Keratinocyte (primary cell): ENCODE results near the gene CCDC71L. TPM values are rescaled to one million over a fixed set of nuclear protein-coding genes. Genes with fewer than 3 reads are reported as not detected.

Experiments used
- DNase-seq: peaks from one replicate; pipeline ENCODE4 v3.0.0-alpha.2; 2011; ENCODE audit warnings: low read depth, missing footprints, low spot score
- FAIRE-seq: peaks from 2 replicates; lab custom pipeline; 2011; peaks lifted over from hg19 to GRCh38; lab: Jason Lieb, UNC
- H2AFZ ChIP-seq: 2 replicates; pipeline ENCODE4 v1.6.0; 2012; ENCODE audit warnings: low read length, control low read depth, inconsistent platforms; ENCODE audit not compliant: control insufficient read depth
- H3K27ac ChIP-seq: 2 replicates; pipeline ENCODE4 v1.5.1; 2011; ENCODE audit warnings: low read length; ENCODE audit not compliant: control insufficient read depth, insufficient read depth
- H3K27me3 ChIP-seq: 3 replicates; pipeline ENCODE4 v1.6.0; 2011; ENCODE audit warnings: low read length; ENCODE audit not compliant: control insufficient read depth, insufficient read depth; ENCODE audit errors: extremely low read depth
- H3K36me3 ChIP-seq, 2 experiments: 2 replicates in 1 of 2; 3 replicates in 1 of 2; pipeline ENCODE4 v1.5.1; 2011; ENCODE audit warnings: low read length in 2 of 2, mild to moderate bottlenecking in 1 of 2; ENCODE audit not compliant: control insufficient read depth in 2 of 2, insufficient read depth in 2 of 2; ENCODE audit errors: extremely low read depth in 1 of 2
- H3K4me1 ChIP-seq: 3 replicates; pipeline ENCODE4 v1.5.1; 2011; ENCODE audit warnings: low read length; ENCODE audit not compliant: control insufficient read depth, insufficient read depth; ENCODE audit errors: extremely low read depth
- H3K4me2 ChIP-seq: 3 replicates; pipeline ENCODE4 v1.6.0; 2011; ENCODE audit warnings: low read depth, low read length; ENCODE audit not compliant: control insufficient read depth, insufficient read depth; ENCODE audit errors: extremely low read depth
- H3K4me3 ChIP-seq, 3 experiments: fragments of 200-600 bp in 1 of 3; sonication (generic) in 1 of 3; 2 replicates in 2 of 3; 3 replicates in 1 of 3; pipeline ENCODE4 v1.5.1; 2011 to 2016; ENCODE audit warnings: low read length in 3 of 3, mild to moderate bottlenecking in 3 of 3, control low read depth in 2 of 3, inconsistent platforms in 1 of 3, low read depth in 1 of 3, mixed read lengths in 1 of 3, mixed run types in 1 of 3, moderate library complexity in 1 of 3; ENCODE audit not compliant: control insufficient read depth in 2 of 3, insufficient read depth in 2 of 3; ENCODE audit errors: extremely low read depth in 1 of 3
- H3K79me2 ChIP-seq: 2 replicates; pipeline ENCODE4 v1.6.0; 2012; ENCODE audit warnings: low read length; ENCODE audit not compliant: control insufficient read depth, insufficient read depth
- H3K9ac ChIP-seq: 3 replicates; pipeline ENCODE4 v1.6.0; 2011; ENCODE audit warnings: low read length; ENCODE audit not compliant: control insufficient read depth, insufficient read depth; ENCODE audit errors: extremely low read depth
- H3K9me1 ChIP-seq: 3 replicates; pipeline ENCODE4 v1.6.0; 2011; ENCODE audit warnings: low read length; ENCODE audit not compliant: control insufficient read depth, insufficient read depth; ENCODE audit errors: extremely low read depth
- H3K9me3 ChIP-seq: 2 replicates; pipeline ENCODE4 v1.5.1; 2012; ENCODE audit warnings: low read depth, low read length; ENCODE audit not compliant: control insufficient read depth
- H4K20me1 ChIP-seq: 3 replicates; pipeline ENCODE4 v1.6.0; 2011; ENCODE audit warnings: low read length; ENCODE audit not compliant: control insufficient read depth, insufficient read depth; ENCODE audit errors: extremely low read depth
- CTCF ChIP-seq, 3 experiments: IDR thresholded peaks in 1 of 3; conservative IDR thresholded peaks in 1 of 3; optimal IDR thresholded peaks in 1 of 3; 2 replicates in 2 of 3; 3 replicates in 1 of 3; pipeline versions ENCODE3 to v1.5.1; 2011; ENCODE audit warnings: low read length in 3 of 3, mild to moderate bottlenecking in 3 of 3, moderate library complexity in 2 of 3, control low read depth in 1 of 3, inconsistent platforms in 1 of 3; ENCODE audit not compliant: insufficient read depth in 2 of 3; ENCODE audit errors: extremely low read depth in 1 of 3
- EZH2 ChIP-seq: IDR thresholded peaks from one replicate; pipeline ENCODE4 v1.6.1; 2012; ENCODE audit warnings: inconsistent platforms, mild to moderate bottlenecking, low read length, moderate library complexity
- dilution Hi-C: fragments of 300-500 bp; cut with MboI; formaldehyde crosslinking; loops from one replicate; pipeline ENCODE4 v1.7.0; 2020; ENCODE audit warnings: low sequenced_read_pairs; ENCODE audit not compliant: extremely low pct_ligation_motif_present
- polyA plus RNA-seq, 5 experiments: library from polyadenylated mRNA; depleted of rRNA in 3 of 5; stranded (reverse) in 3 of 5; stranded (forward) in 1 of 5; unstranded in 1 of 5; fragments of >200 nt; gene quantifications; 1 replicate in 1 of 5; 2 replicates in 3 of 5; 3 replicates in 1 of 5; pipeline versions ENCODE4 v1.2.1 to v1.2.3, GENCODE V29; 2011 to 2012; ENCODE audit warnings: missing spikeins in 2 of 5, low read depth in 1 of 5, low replicate concordance in 1 of 5

Gene CCDC71L
- polyA plus RNA-seq, 1 donor (not counting 4 experiments of a cell fraction or from before 2014, with no cell fraction given) = 10.6 TPM

DNA sequence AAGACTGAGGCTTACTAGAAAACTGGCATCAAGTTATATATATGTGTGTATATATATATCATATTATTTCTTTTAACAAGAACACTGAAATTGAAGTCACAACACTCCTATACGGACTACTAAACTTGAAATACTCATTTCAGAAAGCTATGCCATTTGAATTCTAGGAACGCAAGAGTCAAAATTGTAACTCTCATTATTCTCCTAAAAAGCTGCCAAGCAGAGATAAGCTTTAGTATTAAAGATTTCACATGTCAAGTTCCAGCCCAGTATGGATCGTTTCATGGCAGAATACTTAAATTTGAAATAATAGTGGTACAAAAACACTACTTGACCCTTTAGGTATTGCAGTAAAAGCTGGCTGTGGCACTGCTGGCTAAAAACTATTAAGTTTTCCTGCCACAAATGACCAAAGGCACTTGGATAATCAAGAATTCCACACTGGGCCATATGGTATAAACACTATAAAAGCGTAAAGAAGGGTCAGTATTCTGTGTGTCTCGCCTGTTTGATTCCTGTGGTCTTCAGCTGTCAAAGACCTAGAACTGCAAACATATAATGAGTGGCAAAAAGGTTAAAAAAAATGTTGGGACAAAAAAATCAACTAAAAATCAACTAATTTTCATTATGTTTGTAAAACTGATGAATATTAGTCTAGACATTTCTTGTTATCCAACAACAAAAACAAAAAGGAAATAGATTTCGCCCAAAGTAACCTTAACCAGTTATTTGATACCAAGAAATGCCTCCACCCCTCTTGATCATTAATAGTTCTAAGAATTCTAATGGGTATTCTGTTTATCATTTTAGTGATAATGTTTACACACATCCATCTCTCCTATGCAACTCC is 2.4 kb downstream of the CCDC71L start:
- H3K9me3 ChIP-seq = no peaks in the 10 kb centered on the region
- no peaks in the 10 kb centered on the region for H4K20me1 ChIP-seq
- FAIRE-seq (no peak), DNase-seq (no peak)
- H3K27me3 ChIP-seq = peaks cover 2% of the 10 kb centered on the region
- peak overlapping the region; percentile 60 to 93 (median 79) for H3K4me3 ChIP-seq
- H3K36me3 ChIP-seq = no peaks in the 10 kb centered on the region
- no peak overlapping the region for H3K9ac ChIP-seq
- peak overlapping the region; percentile 98 for H3K4me2 ChIP-seq
- no peak overlapping the region for H3K27ac ChIP-seq
- H3K9me1 ChIP-seq = no peaks in the 10 kb centered on the region
- TF ChIP-seq CTCF (optimal IDR thresholded peaks at IDR 0.05 in 1 of 3, IDR thresholded peaks at IDR 0.05 in 1 of 3, conservative IDR thresholded peaks at IDR 0.05 in 1 of 3; ENCODE audit: extremely low read depth in 1 of 3, insufficient read depth in 2 of 3, low read length in 3 of 3) (no peak), EZH2 (no peak)
- H2AFZ ChIP-seq = no peak overlapping the region
- H3K4me1 ChIP-seq = peaks cover 8% of the 10 kb centered on the region
- dilution Hi-C loops = no loop called here
- H3K79me2 ChIP-seq = peaks cover 9% of the 10 kb centered on the region

DNA sequence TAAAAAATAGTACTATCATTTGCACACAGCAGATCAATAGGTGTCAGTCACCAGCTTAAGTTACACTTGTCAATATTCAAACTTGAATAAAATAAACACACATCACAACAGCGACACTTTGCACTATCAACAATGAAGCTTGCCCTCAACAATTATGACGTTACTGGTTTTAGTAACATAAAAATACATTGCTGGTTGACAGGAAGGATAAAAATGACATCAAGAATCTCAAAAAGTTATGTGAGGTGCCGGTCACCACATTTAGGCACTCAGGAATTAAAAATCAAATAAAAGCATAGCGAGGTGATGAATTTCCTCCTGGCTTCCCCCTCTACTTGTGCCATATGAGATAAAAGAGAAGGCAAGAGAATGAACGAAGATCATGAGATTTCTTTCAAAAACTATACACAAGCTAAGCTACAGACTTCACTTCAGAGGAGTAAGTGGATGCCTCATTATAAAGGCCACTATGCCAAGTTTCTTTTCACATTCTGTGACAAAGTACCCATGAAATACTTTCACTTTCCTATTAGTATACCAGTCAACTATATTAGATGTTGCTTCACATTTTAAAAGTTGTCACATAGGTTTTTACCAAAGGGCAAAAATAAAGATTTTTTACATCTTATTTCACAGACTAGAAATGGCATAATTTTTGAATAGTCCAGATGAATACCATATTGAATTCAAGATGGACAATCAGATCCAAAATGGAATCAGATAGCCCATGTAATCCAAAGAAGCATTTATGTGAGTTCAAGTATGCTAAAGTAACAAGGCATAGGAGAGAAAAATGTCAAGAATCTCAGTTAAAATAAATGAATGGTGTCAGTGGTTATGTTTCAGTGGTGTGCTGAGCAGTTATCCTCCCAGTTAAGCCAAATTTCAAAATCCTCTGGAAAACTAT is 3.6 kb downstream of the CCDC71L start:
- H4K20me1 ChIP-seq = no peaks in the 10 kb centered on the region
- DNase-seq (no peak), FAIRE-seq (no peak)
- H3K27me3 ChIP-seq = peaks cover 2% of the 10 kb centered on the region
- H3K27ac ChIP-seq = no peak overlapping the region
- peaks cover 9% of the 10 kb centered on the region for H3K79me2 ChIP-seq
- no peaks in the 10 kb centered on the region for H3K9me3 ChIP-seq
- no peak overlapping the region for H2AFZ ChIP-seq
- peaks cover 8% of the 10 kb centered on the region for H3K4me1 ChIP-seq
- H3K9ac ChIP-seq = no peak overlapping the region
- no peak overlapping the region for H3K4me2 ChIP-seq
- dilution Hi-C loops = no loop called here
- H3K9me1 ChIP-seq = no peaks in the 10 kb centered on the region
- no peak overlapping the region for H3K4me3 ChIP-seq
- TF ChIP-seq EZH2 = no peak
- TF ChIP-seq CTCF (optimal IDR thresholded peaks at IDR 0.05 in 1 of 3, IDR thresholded peaks at IDR 0.05 in 1 of 3, conservative IDR thresholded peaks at IDR 0.05 in 1 of 3; ENCODE audit: extremely low read depth in 1 of 3, insufficient read depth in 2 of 3, low read length in 3 of 3) = no peak
- no peaks in the 10 kb centered on the region for H3K36me3 ChIP-seq
